HEK293 (cell line): ENCODE data around the gene DUT.

Experiments used
- CTCF ChIA-PET: fragments of 350-600 bp; formaldehyde crosslinking; extraction: SDS; loops from one replicate; lab custom pipeline; 2021; ENCODE audit warnings: antibody characterized with exemption; lab: Yijun Ruan, JAX
- POLR2A ChIA-PET: fragments of 300-600 bp; formaldehyde crosslinking; extraction: SDS; loops from one replicate; lab custom pipeline; 2020; ENCODE audit warnings: antibody characterized with exemption, inconsistent platforms; lab: Yijun Ruan, JAX
- H3K27ac ChIP-seq: fragments of 200-500 bp; sonication (Bioruptor generic); 2 replicates; pipeline ENCODE4 v1.5.1; 2014; ENCODE audit warnings: low read depth, low read length, control low read depth, inconsistent platforms; ENCODE audit errors: extremely low read depth
- H3K36me3 ChIP-seq, 2 experiments: fragments of 200-500 bp in 1 of 2; sonication (Bioruptor generic) in 1 of 2; 1 replicate in 1 of 2; 2 replicates in 1 of 2; pipeline ENCODE4 v1.5.1; 2014 to 2017; ENCODE audit warnings: inconsistent platforms in 2 of 2, low read length in 2 of 2; ENCODE audit not compliant: control insufficient read depth in 2 of 2, insufficient read depth in 1 of 2
- H3K4me1 ChIP-seq: fragments of 200-500 bp; sonication (Bioruptor generic); 2 replicates; pipeline ENCODE4 v1.5.1; 2014; ENCODE audit warnings: mild to moderate bottlenecking, low read length, inconsistent platforms; ENCODE audit not compliant: control insufficient read depth, insufficient read depth
- H3K4me3 ChIP-seq: 2 replicates; pipeline ENCODE4 v1.5.1; 2011; ENCODE audit warnings: low read depth, mild to moderate bottlenecking, control low read depth, low read length, moderate library complexity
- H3K9me3 ChIP-seq: fragments of 200-500 bp; sonication (Bioruptor generic); 2 replicates; pipeline ENCODE4 v1.5.1; 2014; ENCODE audit warnings: low read depth, low read length, inconsistent platforms; ENCODE audit not compliant: control insufficient read depth, insufficient read depth
- FEZF1 ChIP-seq: fragments of 450-650 bp; formaldehyde crosslinking; IDR thresholded peaks from 2 replicates; pipeline ENCODE4 v1.5.1; 2016; ENCODE audit warnings: missing biosample characterization, missing genetic modification characterization
- PRDM1 ChIP-seq: fragments of 450-650 bp; formaldehyde crosslinking; IDR thresholded peaks from 2 replicates; pipeline ENCODE4; 2016; ENCODE audit warnings: missing biosample characterization, missing genetic modification characterization
- REPIN1 ChIP-seq: fragments of 450-650 bp; formaldehyde crosslinking; IDR thresholded peaks from 2 replicates; pipeline ENCODE4 v1.5.1; 2017; ENCODE audit warnings: missing biosample characterization, missing genetic modification characterization, low read depth
- SALL2 ChIP-seq: fragments of 450-650 bp; formaldehyde crosslinking; IDR thresholded peaks from 2 replicates; pipeline ENCODE4 v1.5.0; 2017; ENCODE audit warnings: missing biosample characterization, mild to moderate bottlenecking, missing genetic modification characterization, borderline replicate concordance
- TRIM28 ChIP-seq: IDR thresholded peaks from 2 replicates; pipeline ENCODE4 v1.6.1; 2011; ENCODE audit warnings: low read length, control low read depth, borderline replicate concordance
- WT1 ChIP-seq: fragments of 450-650 bp; formaldehyde crosslinking; IDR thresholded peaks from 2 replicates; pipeline ENCODE4 v1.5.1; 2016; ENCODE audit warnings: missing biosample characterization, missing genetic modification characterization
- YY1 ChIP-seq: fragments of 450-650 bp; formaldehyde crosslinking; IDR thresholded peaks from 2 replicates; pipeline ENCODE4 v1.5.1; 2018; ENCODE audit warnings: missing biosample characterization, missing genetic modification characterization
- ZBTB21 ChIP-seq: fragments of 450-650 bp; formaldehyde crosslinking; IDR thresholded peaks from 2 replicates; pipeline ENCODE4 v1.5.1; 2017; ENCODE audit warnings: missing biosample characterization, missing genetic modification characterization
- ZBTB8A ChIP-seq: fragments of 450-650 bp; formaldehyde crosslinking; IDR thresholded peaks from 2 replicates; pipeline ENCODE4 v1.5.1; 2016; ENCODE audit warnings: missing biosample characterization, missing genetic modification characterization
- ZFP3 ChIP-seq: fragments of 450-650 bp; formaldehyde crosslinking; IDR thresholded peaks from 2 replicates; pipeline ENCODE4 v1.5.1; 2016; ENCODE audit warnings: low read depth, missing biosample characterization, missing genetic modification characterization
- ZNF121 ChIP-seq: fragments of 450-650 bp; formaldehyde crosslinking; IDR thresholded peaks from 2 replicates; pipeline ENCODE4 v1.5.1; 2016; ENCODE audit warnings: missing biosample characterization, missing genetic modification characterization
- ZNF155 ChIP-seq: fragments of 450-650 bp; formaldehyde crosslinking; IDR thresholded peaks from 2 replicates; pipeline ENCODE4 v1.5.1; 2016; ENCODE audit warnings: missing biosample characterization, missing genetic modification characterization
- ZNF175 ChIP-seq: fragments of 450-650 bp; formaldehyde crosslinking; IDR thresholded peaks from 2 replicates; pipeline ENCODE4 v1.5.1; 2016; ENCODE audit warnings: missing biosample characterization, missing genetic modification characterization
- ZNF501 ChIP-seq: fragments of 450-650 bp; formaldehyde crosslinking; IDR thresholded peaks from 2 replicates; pipeline ENCODE4 v1.5.1; 2016; ENCODE audit warnings: missing biosample characterization, missing genetic modification characterization
- ZNF777 ChIP-seq: fragments of 450-650 bp; formaldehyde crosslinking; IDR thresholded peaks from 2 replicates; pipeline ENCODE4 v1.5.1; 2017; ENCODE audit warnings: missing biosample characterization, missing genetic modification characterization, borderline replicate concordance
- ZNF830 ChIP-seq: fragments of 450-650 bp; IDR thresholded peaks from 2 replicates; pipeline ENCODE4 v1.5.0; 2018; ENCODE audit warnings: missing biosample characterization, missing genetic modification characterization, low read depth, mild to moderate bottlenecking, moderate library complexity
- TF ChIP-seq, protein P1 (sequence below): fragments of 450-650 bp; formaldehyde crosslinking; IDR thresholded peaks from 2 replicates; pipeline ENCODE4 v1.5.1; 2016; ENCODE audit warnings: missing biosample characterization, missing genetic modification characterization
- TF ChIP-seq, protein P2 (sequence below): IDR thresholded peaks from 2 replicates; pipeline ENCODE4 v1.6.1; 2011; ENCODE audit warnings: mild to moderate bottlenecking, low read depth, low read length, borderline replicate concordance
- TF ChIP-seq, protein P3 (sequence below): fragments of 450-650 bp; formaldehyde crosslinking; IDR thresholded peaks from 2 replicates; pipeline ENCODE4 v1.5.1; 2017; ENCODE audit warnings: missing biosample characterization, missing genetic modification characterization
- TF ChIP-seq, protein P4 (sequence below): fragments of 450-650 bp; formaldehyde crosslinking; IDR thresholded peaks from 2 replicates; pipeline ENCODE4 v1.5.1; 2016; ENCODE audit warnings: missing biosample characterization, missing genetic modification characterization, low read depth

DUT gene

DNA sequence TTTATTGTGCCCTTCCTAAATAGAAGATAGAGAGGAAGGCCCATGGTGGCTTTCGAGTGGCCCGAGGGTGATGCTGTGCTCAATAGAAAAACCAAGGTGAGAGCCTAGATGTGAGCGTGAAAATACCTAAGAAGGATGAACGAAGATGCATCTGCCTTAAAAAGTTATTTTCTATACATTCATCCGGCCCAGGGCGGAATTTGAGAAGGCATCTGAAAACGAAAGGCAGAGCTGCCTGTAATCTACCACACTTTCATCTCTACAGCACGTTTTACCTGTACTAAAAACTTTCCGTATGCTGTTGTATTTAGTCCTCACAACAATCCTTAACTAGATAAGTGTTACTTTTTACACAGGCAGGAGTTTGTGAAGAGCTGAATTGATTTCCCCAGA, 1.4 kb downstream of the DUT start:
- TF ChIP-seq FEZF1 (tag by site-specific recombination) (no peak), PRDM1 (peak; percentile 53; the same call in 1 of the 2 replicates)
- TF ChIP-seq, all 188 proteins: peak for 1
- POLR2A ChIA-PET = interaction anchor here (1.0 kb wide), 1 partner anchor 479 kb away, joined by 4 read pairs; the partner anchor contains the start of gene CEP152
- CTCF ChIA-PET = interaction anchor here (0.6 to 1.3 kb wide), 3 partner anchors 20 to 1136 kb away, joined by 3 read pairs; no protein-coding TSS in a partner anchor

DNA sequence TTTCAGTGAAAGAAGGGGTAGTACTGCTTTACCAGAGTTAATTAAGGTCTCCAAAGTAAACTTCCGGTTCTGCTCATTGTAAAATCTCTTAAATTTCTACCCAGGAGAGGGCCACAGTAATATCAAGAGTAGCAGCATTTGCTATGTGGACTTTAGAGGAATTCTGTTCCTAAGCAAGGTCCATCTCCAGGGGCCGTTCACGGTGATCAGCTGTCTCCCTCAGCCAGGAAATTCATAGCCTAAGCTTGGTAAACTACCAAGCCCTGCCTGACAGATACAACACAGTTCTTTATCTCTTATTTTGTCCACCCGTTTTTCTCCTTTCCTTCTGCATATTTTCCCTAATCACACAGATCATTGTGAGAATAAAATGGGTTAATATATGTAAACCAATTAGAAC, 2.3 kb downstream of the DUT start:
- Histone ChIP-seq H3K9me3 (no peaks in the 10 kb centered on the region), H3K27ac (no peak overlapping the region), H3K4me3 (peak overlapping the region; percentile 90), H3K4me1 (peaks cover 3% of the 10 kb centered on the region), H3K36me3 (peaks cover 17 to 37% of the 10 kb centered on the region in 2 experiments)
- POLR2A ChIA-PET = no interaction called here
- TF ChIP-seq, protein P1, sequence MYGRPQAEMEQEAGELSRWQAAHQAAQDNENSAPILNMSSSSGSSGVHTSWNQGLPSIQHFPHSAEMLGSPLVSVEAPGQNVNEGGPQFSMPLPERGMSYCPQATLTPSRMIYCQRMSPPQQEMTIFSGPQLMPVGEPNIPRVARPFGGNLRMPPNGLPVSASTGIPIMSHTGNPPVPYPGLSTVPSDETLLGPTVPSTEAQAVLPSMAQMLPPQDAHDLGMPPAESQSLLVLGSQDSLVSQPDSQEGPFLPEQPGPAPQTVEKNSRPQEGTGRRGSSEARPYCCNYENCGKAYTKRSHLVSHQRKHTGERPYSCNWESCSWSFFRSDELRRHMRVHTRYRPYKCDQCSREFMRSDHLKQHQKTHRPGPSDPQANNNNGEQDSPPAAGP = no peak
- no peak for TF ChIP-seq YY1 (tag by site-specific recombination)
- TF ChIP-seq, protein P2, sequence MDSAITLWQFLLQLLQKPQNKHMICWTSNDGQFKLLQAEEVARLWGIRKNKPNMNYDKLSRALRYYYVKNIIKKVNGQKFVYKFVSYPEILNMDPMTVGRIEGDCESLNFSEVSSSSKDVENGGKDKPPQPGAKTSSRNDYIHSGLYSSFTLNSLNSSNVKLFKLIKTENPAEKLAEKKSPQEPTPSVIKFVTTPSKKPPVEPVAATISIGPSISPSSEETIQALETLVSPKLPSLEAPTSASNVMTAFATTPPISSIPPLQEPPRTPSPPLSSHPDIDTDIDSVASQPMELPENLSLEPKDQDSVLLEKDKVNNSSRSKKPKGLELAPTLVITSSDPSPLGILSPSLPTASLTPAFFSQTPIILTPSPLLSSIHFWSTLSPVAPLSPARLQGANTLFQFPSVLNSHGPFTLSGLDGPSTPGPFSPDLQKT = no peak
- TF ChIP-seq, protein P3, sequence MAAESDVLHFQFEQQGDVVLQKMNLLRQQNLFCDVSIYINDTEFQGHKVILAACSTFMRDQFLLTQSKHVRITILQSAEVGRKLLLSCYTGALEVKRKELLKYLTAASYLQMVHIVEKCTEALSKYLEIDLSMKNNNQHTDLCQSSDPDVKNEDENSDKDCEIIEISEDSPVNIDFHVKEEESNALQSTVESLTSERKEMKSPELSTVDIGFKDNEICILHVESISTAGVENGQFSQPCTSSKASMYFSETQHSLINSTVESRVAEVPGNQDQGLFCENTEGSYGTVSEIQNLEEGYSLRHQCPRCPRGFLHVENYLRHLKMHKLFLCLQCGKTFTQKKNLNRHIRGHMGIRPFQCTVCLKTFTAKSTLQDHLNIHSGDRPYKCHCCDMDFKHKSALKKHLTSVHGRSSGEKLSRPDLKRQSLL (tag by site-specific recombination) = no peak
- TF ChIP-seq SALL2 (tag by site-specific recombination) = no peak
- TF ChIP-seq, protein P4, sequence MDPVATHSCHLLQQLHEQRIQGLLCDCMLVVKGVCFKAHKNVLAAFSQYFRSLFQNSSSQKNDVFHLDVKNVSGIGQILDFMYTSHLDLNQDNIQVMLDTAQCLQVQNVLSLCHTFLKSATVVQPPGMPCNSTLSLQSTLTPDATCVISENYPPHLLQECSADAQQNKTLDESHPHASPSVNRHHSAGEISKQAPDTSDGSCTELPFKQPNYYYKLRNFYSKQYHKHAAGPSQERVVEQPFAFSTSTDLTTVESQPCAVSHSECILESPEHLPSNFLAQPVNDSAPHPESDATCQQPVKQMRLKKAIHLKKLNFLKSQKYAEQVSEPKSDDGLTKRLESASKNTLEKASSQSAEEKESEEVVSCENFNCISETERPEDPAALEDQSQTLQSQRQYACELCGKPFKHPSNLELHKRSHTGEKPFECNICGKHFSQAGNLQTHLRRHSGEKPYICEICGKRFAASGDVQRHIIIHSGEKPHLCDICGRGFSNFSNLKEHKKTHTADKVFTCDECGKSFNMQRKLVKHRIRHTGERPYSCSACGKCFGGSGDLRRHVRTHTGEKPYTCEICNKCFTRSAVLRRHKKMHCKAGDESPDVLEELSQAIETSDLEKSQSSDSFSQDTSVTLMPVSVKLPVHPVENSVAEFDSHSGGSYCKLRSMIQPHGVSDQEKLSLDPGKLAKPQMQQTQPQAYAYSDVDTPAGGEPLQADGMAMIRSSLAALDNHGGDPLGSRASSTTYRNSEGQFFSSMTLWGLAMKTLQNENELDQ (tag by site-specific recombination) = no peak
- TF ChIP-seq ZNF501 (tag by site-specific recombination) = no peak
- TF ChIP-seq WT1 (tag by site-specific recombination) = no peak
- no peak for TF ChIP-seq ZBTB21 (tag by site-specific recombination)
- no peak for TF ChIP-seq ZBTB8A
- no peak for TF ChIP-seq ZNF830 (tag by site-specific recombination)
- no peak for TF ChIP-seq ZFP3
- TF ChIP-seq ZNF175 (tag by site-specific recombination) = no peak
- no peak for TF ChIP-seq TRIM28
- no peak for TF ChIP-seq REPIN1 (tag by site-specific recombination)
- no peak for TF ChIP-seq ZNF777
- TF ChIP-seq ZNF155 (tag by site-specific recombination) = no peak
- no peak for TF ChIP-seq ZNF121
- CTCF ChIA-PET = interaction anchor here (0.7 to 1.1 kb wide), 2 partner anchors 1137 to 1762 kb away, joined by 3 read pairs; no protein-coding TSS in a partner anchor

More for the DNA sequence above, 1.4 kb downstream of the DUT start:
- Histone ChIP-seq H3K4me3 (peak overlapping the region; percentile 90), H3K36me3 (peaks cover 14 to 28% of the 10 kb centered on the region in 2 experiments; a peak in 2 of 3 replicates), H3K4me1 (peaks cover 3% of the 10 kb centered on the region), H3K27ac (peak overlapping the region; percentile 98; the same call in 1 of the 2 replicates), H3K9me3 (no peaks in the 10 kb centered on the region)
